ENCODE measurements around the gene HINT2.

HINT2 gene

DNA sequence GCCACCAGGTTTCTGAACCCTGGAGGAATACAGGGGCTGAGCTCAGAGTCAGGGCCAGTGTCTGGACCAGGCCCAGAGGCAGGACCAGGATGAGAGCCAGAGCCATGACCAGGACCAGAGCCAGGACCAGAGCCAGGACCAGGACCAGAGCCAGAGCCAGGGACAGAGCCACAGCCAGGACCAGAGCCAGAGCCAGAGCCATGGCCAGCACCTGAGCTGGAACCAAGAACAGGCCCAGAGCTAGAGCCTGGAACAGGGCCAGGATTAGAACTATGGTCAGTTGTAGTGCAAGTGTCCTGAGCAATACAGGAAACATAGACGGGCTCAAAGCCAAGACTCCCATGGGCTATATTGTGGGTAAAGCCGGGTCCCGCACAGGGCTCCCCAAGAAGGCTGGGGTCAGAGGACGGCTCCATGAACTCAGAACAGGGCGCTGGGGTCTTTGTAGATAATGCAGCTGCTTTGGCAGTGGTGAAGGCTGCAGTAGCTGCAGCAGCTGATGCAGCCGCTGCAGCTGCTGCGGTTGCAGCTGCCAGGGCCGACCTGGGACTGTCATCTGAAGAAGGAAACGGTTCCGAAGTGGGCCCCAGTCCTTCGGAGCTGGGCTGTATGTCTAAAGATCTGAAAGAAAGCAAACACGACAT is 3.3 kb downstream of the HINT2 start:
- TF ChIP-seq GATA3 (IDR thresholded peaks at IDR 0.05; ENCODE audit: low read depth, low read length) (no peak), GATA2 (IDR thresholded peaks at IDR 0.05; ENCODE audit: low read depth, low read length) (no peak)

- TF ChIP-seq GATA3 (IDR thresholded peaks at IDR 0.05; ENCODE audit: low read depth, low read length) (no peak), GATA2 (IDR thresholded peaks at IDR 0.05; ENCODE audit: low read depth, low read length) (no peak)
Measured at GRCh38 chr9:35810122-35810521, 4.7 kb downstream of the HINT2 start.

GRCh38 chr9:35808433-35808832 is 6.4 kb downstream of the HINT2 start:
- TF ChIP-seq GATA2 (IDR thresholded peaks at IDR 0.05; ENCODE audit: low read depth, low read length) (no peak), GATA3 (IDR thresholded peaks at IDR 0.05; ENCODE audit: low read depth, low read length) (no peak)

GRCh38 chr9:35806101-35806500 is 8.7 kb downstream of the HINT2 start:
- TF ChIP-seq GATA3 (IDR thresholded peaks at IDR 0.05; ENCODE audit: low read depth, low read length) (no peak), GATA2 (IDR thresholded peaks at IDR 0.05; ENCODE audit: low read depth, low read length) (no peak)

DNA sequence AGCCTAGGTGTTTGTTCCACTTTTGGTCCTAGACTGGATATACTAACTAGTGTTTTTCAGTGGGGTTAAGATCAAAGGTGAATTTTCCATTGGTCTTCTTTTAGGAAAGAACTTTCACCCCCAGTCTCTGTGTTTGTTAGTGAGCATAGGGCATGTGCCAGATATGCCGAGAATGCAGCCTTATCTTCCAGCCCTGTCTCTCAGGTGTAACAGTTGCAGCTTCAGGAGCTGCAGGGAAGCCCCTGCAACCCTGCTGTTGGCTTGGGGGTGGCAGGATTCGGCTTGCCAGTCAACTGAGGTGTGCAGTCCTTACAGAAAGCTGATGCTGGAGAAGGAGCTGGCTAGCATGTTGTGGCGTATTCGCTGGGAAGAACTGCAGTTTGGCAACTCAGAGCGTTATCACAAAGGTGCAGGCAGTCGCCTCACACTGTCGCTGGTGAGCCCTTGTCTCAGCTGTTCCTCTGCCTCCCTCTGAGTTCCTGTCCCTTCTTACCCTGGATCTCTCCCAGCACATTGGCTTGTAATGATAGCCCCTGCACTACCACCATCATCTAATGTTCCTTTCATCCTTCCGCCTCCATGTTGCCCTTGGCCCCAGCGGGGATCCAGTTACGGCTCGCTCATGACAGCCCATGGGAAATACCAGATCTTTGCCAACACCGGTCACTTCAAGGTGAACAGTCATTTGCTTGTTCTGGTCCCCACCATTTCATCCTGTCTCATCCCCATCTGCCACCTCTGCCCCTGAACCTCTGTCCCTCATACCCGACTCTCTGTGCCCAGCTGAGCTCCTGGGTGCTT is 13.3 kb downstream of the HINT2 start:
- no peak for TF ChIP-seq GATA3 (IDR thresholded peaks at IDR 0.05; ENCODE audit: low read depth, low read length)
- TF ChIP-seq GATA2 (IDR thresholded peaks at IDR 0.05; ENCODE audit: low read depth, low read length) = no peak

GRCh38 chr9:35800530-35800929 is 14.3 kb downstream of the HINT2 start:
- TF ChIP-seq GATA2 (IDR thresholded peaks at IDR 0.05; ENCODE audit: low read depth, low read length) (no peak), GATA3 (IDR thresholded peaks at IDR 0.05; ENCODE audit: low read depth, low read length) (no peak)

DNA sequence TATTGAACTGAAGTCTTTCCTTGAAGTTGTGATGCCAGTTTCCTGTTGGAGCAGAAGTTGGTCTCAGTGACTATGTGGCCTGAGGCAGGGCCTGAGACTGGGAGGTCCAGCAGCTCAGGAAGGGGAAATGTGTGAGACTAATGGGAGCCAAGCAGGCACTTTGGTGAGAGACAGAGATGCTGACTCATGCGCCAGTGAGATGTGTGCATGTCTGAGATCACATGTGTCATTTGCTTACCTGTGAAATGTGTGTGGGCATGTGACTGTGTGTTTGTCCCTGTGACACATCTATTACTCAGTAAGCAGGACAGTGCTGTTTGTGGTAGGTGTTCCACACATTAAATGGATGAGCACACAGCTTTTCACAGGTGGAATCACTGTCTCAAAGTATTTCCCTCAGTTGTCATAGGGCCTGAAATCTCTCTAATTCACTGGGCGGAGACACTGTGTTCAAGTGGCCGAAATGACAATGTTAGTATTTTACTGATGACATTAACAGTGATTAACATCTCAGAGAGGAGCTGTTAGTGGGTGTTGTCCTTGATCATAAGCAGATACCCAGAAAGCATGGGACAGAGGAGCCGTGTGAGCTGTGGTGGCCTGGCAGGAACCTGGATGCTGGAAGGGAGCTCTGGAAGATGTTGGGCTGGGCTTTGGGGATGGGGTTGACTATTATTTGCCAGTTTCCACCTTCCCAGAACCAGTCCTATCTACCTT is 16.0 kb downstream of the HINT2 start:
- TF ChIP-seq GATA2 (IDR thresholded peaks at IDR 0.05; ENCODE audit: low read depth, low read length) (no peak), GATA3 (IDR thresholded peaks at IDR 0.05; ENCODE audit: low read depth, low read length) (no peak)

- TF ChIP-seq GATA2 (IDR thresholded peaks at IDR 0.05; ENCODE audit: low read depth, low read length) = no peak
- no peak for TF ChIP-seq GATA3 (IDR thresholded peaks at IDR 0.05; ENCODE audit: low read depth, low read length)
Measured at GRCh38 chr9:35797311-35798109, 17.3 kb downstream of the HINT2 start.

- no peak for TF ChIP-seq GATA3 (IDR thresholded peaks at IDR 0.05; ENCODE audit: low read depth, low read length)
- TF ChIP-seq GATA2 (IDR thresholded peaks at IDR 0.05; ENCODE audit: low read depth, low read length) = no peak
Measured at GRCh38 chr9:35795695-35796094, 19.1 kb downstream of the HINT2 start.

DNA sequence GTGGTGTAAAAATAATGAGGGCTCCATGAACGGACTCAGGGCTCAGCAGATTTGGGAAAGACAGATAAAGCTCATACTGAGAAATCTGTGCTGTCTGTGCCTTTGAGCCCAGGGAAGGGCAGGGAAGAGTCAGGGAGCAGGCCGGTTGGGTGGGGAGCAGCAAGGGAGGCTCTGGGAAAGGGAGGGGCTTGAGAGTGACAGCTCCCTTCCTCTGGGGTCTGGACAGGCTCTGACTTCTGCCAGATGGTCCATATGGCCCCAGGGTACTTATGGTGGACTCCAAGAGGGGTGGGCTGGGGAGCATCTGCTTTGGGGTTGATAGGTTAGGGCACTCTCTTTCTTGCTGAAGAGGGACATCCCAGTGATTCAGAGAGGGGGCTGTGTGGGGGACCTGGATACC is 21.4 kb downstream of the HINT2 start:
- TF ChIP-seq GATA3 (IDR thresholded peaks at IDR 0.05; ENCODE audit: low read depth, low read length) (no peak), GATA2 (IDR thresholded peaks at IDR 0.05; ENCODE audit: low read depth, low read length) (no peak)

- TF ChIP-seq GATA2 (IDR thresholded peaks at IDR 0.05; ENCODE audit: low read depth, low read length) = no peak
- TF ChIP-seq GATA3 (IDR thresholded peaks at IDR 0.05; ENCODE audit: low read depth, low read length) = no peak
Measured at GRCh38 chr9:35792826-35793225, 22.0 kb downstream of the HINT2 start.

DNA sequence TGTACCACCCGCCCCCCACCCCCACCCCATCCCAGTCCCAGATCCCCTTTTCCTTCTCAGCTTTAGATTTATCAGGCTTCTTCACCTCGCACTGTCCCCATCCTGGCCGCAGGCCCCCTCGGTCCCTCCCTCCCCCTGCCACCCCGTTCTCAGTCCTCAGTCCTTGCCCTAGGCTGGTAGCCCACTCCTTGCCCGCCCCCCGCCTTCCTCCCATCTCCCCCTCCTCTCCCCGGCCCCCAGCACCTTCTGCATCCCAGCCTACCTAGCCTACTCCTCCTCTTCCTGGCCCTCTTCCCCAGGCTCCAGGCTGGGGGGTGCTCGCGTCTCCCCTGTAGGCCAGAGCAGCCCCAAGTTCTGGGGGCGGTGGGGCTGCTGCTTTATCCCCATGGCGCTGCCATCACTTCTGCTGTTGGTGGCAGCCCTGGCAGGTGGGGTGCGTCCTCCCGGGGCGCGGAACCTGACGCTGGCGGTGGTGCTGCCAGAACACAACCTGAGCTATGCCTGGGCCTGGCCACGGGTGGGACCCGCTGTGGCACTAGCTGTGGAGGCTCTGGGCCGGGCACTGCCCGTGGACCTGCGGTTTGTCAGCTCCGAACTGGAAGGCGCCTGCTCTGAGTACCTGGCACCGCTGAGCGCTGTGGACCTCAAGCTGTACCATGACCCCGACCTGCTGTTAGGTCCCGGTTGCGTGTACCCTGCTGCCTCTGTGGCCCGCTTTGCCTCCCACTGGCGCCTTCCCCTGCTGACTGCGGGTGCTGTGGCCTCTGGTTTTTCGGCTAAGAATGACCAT is 22.6 kb downstream of the HINT2 start:
- TF ChIP-seq GATA3 (IDR thresholded peaks at IDR 0.05; ENCODE audit: low read depth, low read length) (no peak), GATA2 (IDR thresholded peaks at IDR 0.05; ENCODE audit: low read depth, low read length) (no peak)

DNA sequence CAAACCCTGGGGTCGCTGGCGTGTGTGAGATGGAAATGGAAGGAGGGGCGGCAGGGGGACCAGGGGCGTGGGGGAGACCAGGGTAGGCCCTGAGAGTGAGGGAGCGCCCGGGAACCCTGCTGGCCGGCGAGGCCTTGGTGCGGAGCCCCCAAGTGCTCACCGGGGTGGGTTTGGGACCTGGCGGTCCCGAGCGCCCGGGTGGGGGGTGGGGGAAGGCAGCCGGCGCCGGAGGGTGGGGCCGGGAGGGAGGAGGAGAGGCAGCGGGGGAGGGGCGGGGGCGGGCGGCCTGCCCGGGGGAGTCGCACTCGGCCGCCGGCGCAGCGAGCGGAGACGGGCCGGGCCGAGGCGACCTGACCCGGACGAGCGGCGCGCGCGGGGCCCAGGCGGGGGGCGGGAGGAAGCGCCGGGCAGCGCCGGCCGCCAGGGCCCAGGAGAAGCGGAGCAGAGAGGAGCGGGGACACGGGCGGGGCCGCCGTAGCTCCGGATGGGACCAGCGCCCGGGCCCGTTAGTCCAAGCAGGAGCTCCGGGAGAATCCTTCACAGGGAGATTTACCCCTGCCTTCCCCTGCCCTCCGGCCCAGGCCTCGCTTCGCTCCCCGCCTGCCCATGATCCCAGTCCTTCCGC is 23.4 kb downstream of the HINT2 start, which contains the start of gene NPR2:
Gene NPR2, plus strand, starts transcription at position 295 of the 625 bp plus-strand sequence. CDS start 818 bp downstream, outside the sequence.
- no peak for TF ChIP-seq GATA3 (IDR thresholded peaks at IDR 0.05; ENCODE audit: low read depth, low read length)
- no peak for TF ChIP-seq GATA2 (IDR thresholded peaks at IDR 0.05; ENCODE audit: low read depth, low read length)
